HEK293 (cell line): ENCODE data around the gene LILRA5.
"Not testable (repeated sequence)": the region's sequence is repeated elsewhere in the genome, so short reads cannot be mapped to it uniquely, and the experiment has no call there.

Experiments used
- CTCF ChIA-PET: fragments of 350-600 bp; formaldehyde crosslinking; extraction: SDS; loops from one replicate; lab custom pipeline; 2021; ENCODE audit warnings: antibody characterized with exemption; lab: Yijun Ruan, JAX
- POLR2A ChIA-PET: fragments of 300-600 bp; formaldehyde crosslinking; extraction: SDS; loops from one replicate; lab custom pipeline; 2020; ENCODE audit warnings: antibody characterized with exemption, inconsistent platforms; lab: Yijun Ruan, JAX
- H3K27ac ChIP-seq: fragments of 200-500 bp; sonication (Bioruptor generic); 2 replicates; pipeline ENCODE4 v1.5.1; 2014; ENCODE audit warnings: low read depth, low read length, control low read depth, inconsistent platforms; ENCODE audit errors: extremely low read depth
- H3K36me3 ChIP-seq, 2 experiments: fragments of 200-500 bp in 1 of 2; sonication (Bioruptor generic) in 1 of 2; 1 replicate in 1 of 2; 2 replicates in 1 of 2; pipeline ENCODE4 v1.5.1; 2014 to 2017; ENCODE audit warnings: inconsistent platforms in 2 of 2, low read length in 2 of 2; ENCODE audit not compliant: control insufficient read depth in 2 of 2, insufficient read depth in 1 of 2
- H3K4me1 ChIP-seq: fragments of 200-500 bp; sonication (Bioruptor generic); 2 replicates; pipeline ENCODE4 v1.5.1; 2014; ENCODE audit warnings: mild to moderate bottlenecking, low read length, inconsistent platforms; ENCODE audit not compliant: control insufficient read depth, insufficient read depth
- H3K4me3 ChIP-seq: 2 replicates; pipeline ENCODE4 v1.5.1; 2011; ENCODE audit warnings: low read depth, mild to moderate bottlenecking, control low read depth, low read length, moderate library complexity
- H3K9me3 ChIP-seq: fragments of 200-500 bp; sonication (Bioruptor generic); 2 replicates; pipeline ENCODE4 v1.5.1; 2014; ENCODE audit warnings: low read depth, low read length, inconsistent platforms; ENCODE audit not compliant: control insufficient read depth, insufficient read depth
- EGR2 ChIP-seq: fragments of 450-650 bp; formaldehyde crosslinking; IDR thresholded peaks from 2 replicates; pipeline ENCODE4 v1.5.1; 2016; ENCODE audit warnings: low read depth, missing biosample characterization, missing genetic modification characterization
- GFI1B ChIP-seq: fragments of 450-650 bp; formaldehyde crosslinking; IDR thresholded peaks from 2 replicates; pipeline ENCODE4 v1.5.1; 2016; ENCODE audit warnings: missing biosample characterization, missing genetic modification characterization
- HOXC10 ChIP-seq: sonication (generic); formaldehyde crosslinking; IDR thresholded peaks from 2 replicates; pipeline ENCODE4 v1.8.1; 2023; ENCODE audit warnings: mild to moderate bottlenecking, missing genetic modification reagents
- INSM2 ChIP-seq: fragments of 450-650 bp; formaldehyde crosslinking; IDR thresholded peaks from 2 replicates; pipeline ENCODE4 v1.5.1; 2016; ENCODE audit warnings: missing biosample characterization, missing genetic modification characterization
- KLF8 ChIP-seq: fragments of 450-650 bp; formaldehyde crosslinking; IDR thresholded peaks from 2 replicates; pipeline ENCODE4 v1.5.1; 2016; ENCODE audit warnings: missing biosample characterization, missing genetic modification characterization
- ZBTB7A ChIP-seq: fragments of 450-650 bp; formaldehyde crosslinking; IDR thresholded peaks from 2 replicates; pipeline ENCODE4 v1.5.1; 2016; ENCODE audit warnings: low read depth, missing biosample characterization, missing genetic modification characterization
- ZNF146 ChIP-seq: fragments of 450-650 bp; formaldehyde crosslinking; IDR thresholded peaks from 2 replicates; pipeline ENCODE4 v1.5.1; 2016; ENCODE audit warnings: missing biosample characterization, missing genetic modification characterization
- ZNF148 ChIP-seq: fragments of 450-650 bp; formaldehyde crosslinking; IDR thresholded peaks from 2 replicates; pipeline ENCODE4 v1.5.0; 2017; ENCODE audit warnings: missing biosample characterization, missing genetic modification characterization, borderline replicate concordance
- ZNF366 ChIP-seq: fragments of 450-650 bp; formaldehyde crosslinking; conservative IDR thresholded peaks from 2 replicates; pipeline ENCODE4 v1.5.1; 2016; ENCODE audit warnings: missing biosample characterization, missing genetic modification characterization
- ZNF37A ChIP-seq: fragments of 450-650 bp; IDR thresholded peaks from 2 replicates; pipeline ENCODE4 v1.5.1; 2018; ENCODE audit warnings: missing biosample characterization, missing genetic modification characterization
- ZNF510 ChIP-seq: fragments of 450-650 bp; formaldehyde crosslinking; IDR thresholded peaks from 2 replicates; pipeline ENCODE4 v1.5.1; 2018; ENCODE audit warnings: mild to moderate bottlenecking, missing genetic modification characterization, missing biosample characterization; ENCODE audit not compliant: insufficient replicate concordance
- ZNF513 ChIP-seq: fragments of 450-650 bp; IDR thresholded peaks from 2 replicates; pipeline ENCODE4 v1.5.1; 2018; ENCODE audit warnings: missing biosample characterization, missing genetic modification characterization
- ZNF521 ChIP-seq: fragments of 450-650 bp; formaldehyde crosslinking; IDR thresholded peaks from 2 replicates; pipeline ENCODE4 v1.5.1; 2017; ENCODE audit warnings: missing biosample characterization, mild to moderate bottlenecking, missing genetic modification characterization
- ZNF548 ChIP-seq: fragments of 450-650 bp; formaldehyde crosslinking; IDR thresholded peaks from 2 replicates; pipeline ENCODE4 v1.5.1; 2016; ENCODE audit warnings: missing biosample characterization, missing genetic modification characterization
- ZNF560 ChIP-seq: fragments of 450-650 bp; formaldehyde crosslinking; IDR thresholded peaks from 2 replicates; pipeline ENCODE4 v1.5.1; 2017; ENCODE audit warnings: missing biosample characterization, missing genetic modification characterization, borderline replicate concordance
- ZNF561 ChIP-seq: fragments of 450-650 bp; IDR thresholded peaks from 2 replicates; pipeline ENCODE4 v1.5.1; 2018; ENCODE audit warnings: missing biosample characterization, missing genetic modification characterization, borderline replicate concordance
- ZNF791 ChIP-seq: fragments of 450-650 bp; formaldehyde crosslinking; IDR thresholded peaks from 2 replicates; pipeline ENCODE4 v1.5.1; 2016; ENCODE audit warnings: missing biosample characterization, missing genetic modification characterization
- ZSCAN23 ChIP-seq: fragments of 450-650 bp; formaldehyde crosslinking; IDR thresholded peaks from 2 replicates; pipeline ENCODE4 v1.5.1; 2016; ENCODE audit warnings: missing biosample characterization, missing genetic modification characterization
- TF ChIP-seq, protein P1 (sequence below): fragments of 450-650 bp; formaldehyde crosslinking; IDR thresholded peaks from 2 replicates; pipeline ENCODE4 v1.5.1; 2016; ENCODE audit warnings: missing biosample characterization, missing genetic modification characterization

Gene LILRA5

DNA sequence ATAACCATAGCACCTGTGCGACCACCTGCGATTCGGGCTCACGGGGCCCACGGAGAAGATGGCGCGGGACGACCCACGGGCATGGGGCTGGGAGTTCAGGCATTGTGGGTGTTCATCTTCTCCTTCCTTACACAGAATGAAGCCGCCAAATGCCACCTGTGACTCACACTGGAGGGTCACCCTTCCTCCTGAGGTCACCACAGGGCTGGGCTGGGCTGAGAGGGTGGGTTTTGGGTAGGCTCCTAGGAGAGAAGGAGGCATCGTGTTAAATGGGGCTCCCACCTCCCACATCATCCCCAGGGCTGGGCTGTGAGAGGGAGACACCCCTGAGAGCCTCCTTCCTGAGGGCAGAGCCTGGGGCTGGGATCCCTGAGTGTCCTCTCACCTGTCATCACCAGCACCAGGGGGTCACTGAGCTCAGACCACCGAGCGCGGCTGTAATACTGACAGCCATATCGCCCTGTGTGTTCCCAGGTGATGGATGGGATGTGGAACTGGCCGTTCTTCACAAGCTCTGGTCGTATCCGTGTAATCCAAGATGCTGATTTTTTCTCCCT lies 33.5 kb downstream of the LILRA5 start (continued):
- TF ChIP-seq, protein P1, sequence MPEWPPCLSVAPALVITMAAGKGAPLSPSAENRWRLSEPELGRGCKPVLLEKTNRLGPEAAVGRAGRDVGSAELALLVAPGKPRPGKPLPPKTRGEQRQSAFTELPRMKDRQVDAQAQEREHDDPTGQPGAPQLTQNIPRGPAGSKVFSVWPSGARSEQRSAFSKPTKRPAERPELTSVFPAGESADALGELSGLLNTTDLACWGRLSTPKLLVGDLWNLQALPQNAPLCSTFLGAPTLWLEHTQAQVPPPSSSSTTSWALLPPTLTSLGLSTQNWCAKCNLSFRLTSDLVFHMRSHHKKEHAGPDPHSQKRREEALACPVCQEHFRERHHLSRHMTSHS (tag by site-specific recombination), result no peak
- no peak for TF ChIP-seq ZNF146 (tag by site-specific recombination)
- TF ChIP-seq ZNF561, result no peak
- TF ChIP-seq ZNF548 (tag by site-specific recombination), result no peak

DNA sequence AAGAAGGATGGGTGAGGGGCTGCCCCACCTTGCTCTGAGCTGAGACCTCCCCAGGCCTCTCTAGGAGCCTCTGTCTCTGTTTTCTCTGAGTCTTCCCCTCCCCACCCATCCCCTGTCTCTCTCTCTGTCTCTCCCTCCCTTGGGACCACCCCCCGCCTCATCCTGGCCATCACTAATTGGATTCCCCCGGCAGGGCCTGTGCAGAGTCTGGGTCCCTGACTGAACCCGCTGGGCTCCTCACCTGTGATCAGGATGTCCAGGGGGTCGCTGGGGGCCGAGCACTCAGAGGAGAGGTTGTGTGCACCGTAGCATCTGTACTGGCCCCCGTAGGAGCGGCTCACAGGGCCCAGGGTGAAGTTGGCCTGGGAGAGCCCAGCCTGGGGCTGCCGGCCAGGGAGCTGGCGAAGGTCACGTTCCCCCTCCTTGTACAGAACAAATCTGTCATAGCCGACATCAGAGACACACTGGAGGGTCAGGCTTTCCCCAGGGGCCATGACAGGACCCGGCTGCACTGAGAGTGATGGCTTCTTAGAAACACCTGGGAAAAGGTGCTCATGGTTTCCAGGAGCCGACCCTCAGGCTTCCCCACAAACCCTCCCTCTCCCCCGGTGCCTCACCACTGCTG lies 34.3 kb downstream of the LILRA5 start:
- not testable (repeated sequence) for H3K4me1 ChIP-seq, H3K4me3 ChIP-seq, H3K9me3 ChIP-seq, H3K27ac ChIP-seq, H3K36me3 ChIP-seq
- ChIA-PET POLR2A (interaction anchor here (0.6 kb wide), 1 partner anchor 128 kb away, joined by 3 read pairs; no protein-coding TSS in a partner anchor), CTCF (interaction anchor here (4.0 kb wide), 1 partner anchor 13 kb away, joined by 19 read pairs; no protein-coding TSS in a partner anchor)

DNA sequence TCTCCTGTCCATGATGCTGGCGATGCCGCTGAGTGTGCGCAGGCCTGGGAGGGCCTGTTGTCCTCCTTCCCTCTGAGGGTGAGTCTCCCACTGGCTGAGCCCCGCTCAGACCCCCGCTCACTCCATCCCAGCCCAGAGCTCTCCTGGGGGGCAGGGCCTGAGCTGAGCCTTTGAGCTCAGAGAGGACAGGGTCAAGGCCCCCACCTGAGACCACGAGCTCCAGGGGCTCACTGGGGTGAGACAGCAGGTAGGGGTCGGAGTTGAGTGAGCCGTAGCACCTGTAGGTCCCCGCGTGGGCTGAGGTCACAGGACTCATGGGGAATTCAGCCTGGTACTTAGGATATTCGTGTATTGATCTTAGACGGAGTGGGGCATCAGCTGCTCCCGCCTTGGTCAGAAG lies 34.9 kb downstream of the LILRA5 start:
- ChIA-PET CTCF (interaction anchor here (4.0 kb wide), 1 partner anchor 12 kb away, joined by 19 read pairs; no protein-coding TSS in a partner anchor), POLR2A (interaction anchor here (0.6 kb wide), 1 partner anchor 77 kb away, joined by 4 read pairs; the partner anchor contains the start of gene RPS9)
- not testable (repeated sequence) for H3K4me1 ChIP-seq, H3K36me3 ChIP-seq, H3K9me3 ChIP-seq, H3K27ac ChIP-seq, H3K4me3 ChIP-seq

DNA sequence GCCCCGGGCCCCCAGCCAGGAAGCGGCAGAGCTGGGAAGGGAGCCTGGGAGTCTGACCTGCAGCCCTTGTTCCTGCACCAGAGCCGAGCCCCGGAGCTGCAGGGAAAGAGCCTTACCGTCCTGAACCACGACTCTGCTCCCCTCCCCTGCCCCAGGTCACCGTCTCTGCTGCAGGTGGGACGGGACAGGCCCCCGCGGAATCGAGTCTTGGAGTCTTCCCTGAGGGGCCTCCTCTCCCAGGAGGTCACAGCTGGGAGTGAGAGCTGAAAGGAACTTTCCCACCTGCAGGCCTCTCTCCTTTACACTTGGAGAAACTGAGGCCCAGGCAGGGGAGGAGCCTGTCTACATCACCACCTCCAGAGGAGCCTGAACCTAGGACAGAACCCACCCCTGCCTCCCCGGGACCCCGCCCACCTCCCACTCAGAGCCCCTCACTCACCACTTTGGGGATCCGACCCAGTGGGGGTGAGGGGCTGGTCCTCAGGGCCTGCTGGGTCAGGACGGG lies 35.8 kb downstream of the LILRA5 start:
- POLR2A ChIA-PET, H3K9me3 ChIP-seq, H3K36me3 ChIP-seq, H3K4me3 ChIP-seq, H3K4me1 ChIP-seq, H3K27ac ChIP-seq: not testable (repeated sequence)
- CTCF ChIA-PET, result interaction anchor here (4.0 kb wide), 1 partner anchor 11 kb away, joined by 19 read pairs; no protein-coding TSS in a partner anchor

DNA sequence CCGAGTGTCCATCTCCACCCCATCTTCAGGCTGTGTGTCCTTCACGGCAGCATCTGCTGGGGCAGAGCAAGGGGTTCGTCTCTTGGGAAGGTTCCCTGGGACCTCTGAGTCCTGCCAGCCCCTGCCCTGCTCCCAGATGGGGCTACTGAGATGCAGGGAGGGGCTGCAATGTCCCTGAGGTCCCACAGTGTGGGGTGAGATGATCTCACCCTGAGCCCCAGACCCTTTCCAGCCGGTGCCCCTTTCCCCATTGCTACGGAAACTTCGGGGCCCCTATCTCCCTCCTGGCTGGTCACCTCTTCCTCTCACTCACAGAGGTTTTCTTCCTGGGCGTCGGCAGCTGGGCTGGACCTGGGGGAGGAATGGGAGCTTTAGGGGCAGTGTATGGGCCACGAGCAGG lies 37.0 kb downstream of the LILRA5 start:
- no peaks in the 10 kb centered on the region for H3K36me3 ChIP-seq
- no peaks in the 10 kb centered on the region for H3K4me1 ChIP-seq
- CTCF ChIA-PET, result interaction anchor here (4.0 kb wide), 1 partner anchor 10 kb away, joined by 19 read pairs; no protein-coding TSS in a partner anchor
- H3K9me3 ChIP-seq, result no peaks in the 10 kb centered on the region
- POLR2A ChIA-PET, result no interaction called here
- no peak overlapping the region for H3K4me3 ChIP-seq
- no peak overlapping the region for H3K27ac ChIP-seq
- TF ChIP-seq ZNF148 (tag by site-specific recombination), result no peak
- no peak for TF ChIP-seq ZNF560 (tag by site-specific recombination)
- TF ChIP-seq EGR2, result no peak
- TF ChIP-seq ZNF366 (tag by site-specific recombination), result no peak
- no peak for TF ChIP-seq ZNF791
- no peak for TF ChIP-seq ZNF513 (tag by site-specific recombination)
- no peak for TF ChIP-seq KLF8 (tag by site-specific recombination)
- TF ChIP-seq ZNF510, result no peak
- no peak for TF ChIP-seq ZSCAN23 (tag by site-specific recombination)
- TF ChIP-seq INSM2 (tag by site-specific recombination), result no peak
- no peak for TF ChIP-seq ZBTB7A
- no peak for TF ChIP-seq ZNF37A (tag by site-specific recombination)
- no peak for TF ChIP-seq GFI1B (tag by site-specific recombination)
- TF ChIP-seq HOXC10, result no peak
- no peak for TF ChIP-seq ZNF521 (tag by site-specific recombination)
